H1 (cell line): ENCODE results near the gene CRTC3. TPM values are rescaled to one million over a fixed set of nuclear protein-coding genes. Genes with fewer than 3 reads are reported as not detected.

Experiments used
- CBX5 ChIP-seq: fragments of 300-800, 300-1000 bp; sonication (generic); IDR thresholded peaks from 2 replicates; pipeline ENCODE4 v1.7.1; 2016; ENCODE audit warnings: antibody characterized with exemption, low read length, low read depth
- CEBPB ChIP-seq: IDR thresholded peaks from 2 replicates; pipeline ENCODE4 v1.6.1; 2012; ENCODE audit warnings: low read depth, low read length
- CHD7 ChIP-seq: fragments of 300-600 bp; sonication (generic); IDR thresholded peaks from 2 replicates; pipeline ENCODE4 v1.7.1; 2012; ENCODE audit warnings: low read length, moderate library complexity, mild to moderate bottlenecking, inconsistent platforms; ENCODE audit not compliant: insufficient replicate concordance
- CTBP2 ChIP-seq: IDR thresholded peaks from 2 replicates; pipeline ENCODE4 v1.7.0; 2011; ENCODE audit warnings: borderline replicate concordance, mild to moderate bottlenecking, moderate library complexity, mixed read lengths, low read length; ENCODE audit not compliant: insufficient read depth, insufficient read length
- CTCF ChIP-seq, 3 experiments: IDR thresholded peaks; 1 replicate in 2 of 3; 2 replicates in 1 of 3; pipeline versions ENCODE4 v1.5.1 to v1.6.1; 2011; ENCODE audit warnings: low read length in 3 of 3, mild to moderate bottlenecking in 3 of 3, inconsistent platforms in 2 of 3, low read depth in 1 of 3, moderate library complexity in 1 of 3; ENCODE audit not compliant: insufficient read depth in 1 of 3; ENCODE audit errors: control extremely low read depth in 1 of 3
- PHF8 ChIP-seq: fragments of 200-600 bp; sonication (generic); conservative IDR thresholded peaks from 2 replicates; pipeline ENCODE4 v1.7.1; 2012; ENCODE audit warnings: low read depth, mild to moderate bottlenecking, inconsistent platforms, low read length, moderate library complexity
- SP1 ChIP-seq: IDR thresholded peaks from 2 replicates; pipeline ENCODE4 v1.6.1; 2011; ENCODE audit warnings: low read depth, low read length
- SUZ12 ChIP-seq: fragments of 200-600 bp; sonication (generic); IDR thresholded peaks from 2 replicates; pipeline ENCODE4 v1.6.1; 2012; ENCODE audit warnings: mild to moderate bottlenecking, inconsistent platforms, low read length, moderate library complexity, mixed read lengths
- TAF7 ChIP-seq: optimal IDR thresholded peaks from 2 replicates; pipeline ENCODE3; 2011; ENCODE audit warnings: low read depth, mild to moderate bottlenecking, inconsistent platforms, low read length, moderate library complexity, borderline replicate concordance
- polyA plus RNA-seq, 7 experiments: library from polyadenylated mRNA; depleted of rRNA in 3 of 7; stranded (reverse) in 5 of 7; unstranded in 2 of 7; fragments of >200 nt in 5 of 7; fragments of 200-250 nt in 2 of 7; gene quantifications; 1 replicate in 5 of 7; 2 replicates in 1 of 7; 4 replicates in 1 of 7; pipeline versions ENCODE4 v1.2.1 to v1.2.3, GENCODE V29; 2011 to 2013; ENCODE audit warnings: missing spikeins in 2 of 7, mixed read lengths in 2 of 7
- total RNA-seq: library from RNA; stranded (reverse); fragmentation: NEBNext Ultra II Directional; extraction: Animal tissue kit (Norgen Biotek cat#: 25700); gene quantifications from 2 replicates; pipeline ENCODE4 v1.2.1, GENCODE V29; 2021

CRTC3 gene
- total and polyA plus RNA-seq, 2 of the 8 experiments (the other 6 are each of a cell fraction or from before 2014, with no cell fraction given): 5.0 to 5.3 TPM

DNA sequence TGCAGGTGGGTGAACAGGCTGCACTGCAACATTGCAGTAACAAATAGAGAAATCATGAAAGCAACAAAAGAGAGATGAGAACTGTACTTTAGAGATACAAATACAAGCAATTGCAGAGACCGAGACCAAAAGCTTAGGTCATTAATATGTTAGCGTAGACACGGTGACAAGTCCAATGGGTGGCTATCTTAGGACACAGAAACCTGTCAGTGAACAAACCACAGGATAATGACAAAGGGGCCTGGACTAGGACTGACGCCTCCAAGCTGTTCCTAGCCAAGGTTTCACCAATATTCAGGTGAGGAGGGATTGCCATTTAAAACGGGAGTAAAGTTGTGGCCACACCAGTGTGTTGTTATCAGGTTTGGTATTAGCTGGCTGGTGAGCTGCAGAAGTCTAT, 145.7 kb downstream of the CRTC3 start (continued):
- TF ChIP-seq CHD7 (no peak), CTCF (IDR thresholded peaks at IDR 0.05; ENCODE audit: control extremely low read depth in 1 of 3, insufficient read depth in 1 of 3, low read depth in 1 of 3, low read length in 3 of 3) (no peak), PHF8 (no peak), CEBPB (no peak), CTBP2 (no peak), SUZ12 (no peak), TAF7 (no peak), SP1 (no peak), CBX5 (no peak)
